Ammon's horn (tissue), 1 donor: Measurements from ENCODE around the gene ZNF831.

Source experiments
- DNase-seq: peaks from one replicate; pipeline ENCODE4 v3.0.0-alpha.2; 2016; ENCODE audit warnings: low spot score

Gene ZNF831

GRCh38 chr20:59157961-59158541 is 5.6 kb upstream of the ZNF831 start:
- DNase-seq = no peak

- no peak for DNase-seq
These were observed 4.9 kb upstream of the ZNF831 start for GRCh38 chr20:59158673-59159072.

- no peak for DNase-seq
These were observed 4.5 kb upstream of the ZNF831 start for GRCh38 chr20:59159091-59159490.

- no peak for DNase-seq
These were observed 3.9 kb upstream of the ZNF831 start for GRCh38 chr20:59159493-59160376.

GRCh38 chr20:59160389-59161115 is 3.1 kb upstream of the ZNF831 start:
- no peak for DNase-seq

GRCh38 chr20:59161721-59162120 is 1.9 kb upstream of the ZNF831 start:
- DNase-seq = no peak

- no peak for DNase-seq
These were observed 1.2 kb downstream of the ZNF831 start for GRCh38 chr20:59164686-59165391.

GRCh38 chr20:59165396-59165795 is 1.8 kb downstream of the ZNF831 start:
- DNase-seq = no peak

GRCh38 chr20:59165891-59166709 is 2.5 kb downstream of the ZNF831 start:
- DNase-seq = no peak

- DNase-seq = no peak
These were observed 7.1 kb downstream of the ZNF831 start for GRCh38 chr20:59170406-59171349.

GRCh38 chr20:59171986-59172385 is 8.4 kb downstream of the ZNF831 start:
- DNase-seq = no peak

- no peak for DNase-seq
These were observed 10.4 kb downstream of the ZNF831 start for GRCh38 chr20:59173938-59174491.

- DNase-seq = no peak
These were observed 11.4 kb downstream of the ZNF831 start for GRCh38 chr20:59175002-59175401.

GRCh38 chr20:59175861-59176260 is 12.2 kb downstream of the ZNF831 start:
- DNase-seq = no peak

- DNase-seq = no peak
These were observed 13.2 kb downstream of the ZNF831 start for GRCh38 chr20:59176812-59177211.

- no peak for DNase-seq
These were observed 13.9 kb downstream of the ZNF831 start for GRCh38 chr20:59177266-59178250.

GRCh38 chr20:59178983-59179595 is 15.5 kb downstream of the ZNF831 start:
- DNase-seq = no peak

- DNase-seq = no peak
These were observed 16.4 kb downstream of the ZNF831 start for GRCh38 chr20:59179988-59180387.
